Mesenteric fat pad (tissue), 1 donor: Measurements from ENCODE around the gene BAIAP2. TPM values are rescaled to one million over a fixed set of nuclear protein-coding genes. Genes with fewer than 3 reads are reported as not detected.

Experiments used
- DNase-seq: peaks from one replicate; pipeline ENCODE4 v3.0.0-alpha.2; 2020; ENCODE audit warnings: low spot score
- total RNA-seq: library from RNA; stranded (reverse); fragmentation: NEBNext Ultra II Directional; extraction: Animal tissue kit (Norgen Biotek cat#: 25700); gene quantifications from one replicate; pipeline ENCODE4 v1.2.1, GENCODE V29; 2021
- donor health status: DM: yes; HTN: yes; CAD: no.

The BAIAP2 gene
- total RNA-seq, 1 donor from 2014 or later: 24.6 TPM

- no peak for DNase-seq
Measured at GRCh38 chr17:81121841-81122733, 87.1 kb downstream of the BAIAP2 start.

- DNase-seq: no peak
Measured at GRCh38 chr17:81123052-81124048, 88.4 kb downstream of the BAIAP2 start.

GRCh38 chr17:81124377-81124776 lies 89.4 kb downstream of the BAIAP2 start:
- DNase-seq: no peak

GRCh38 chr17:81125573-81126081 lies 90.7 kb downstream of the BAIAP2 start:
- no peak for DNase-seq

GRCh38 chr17:81126281-81127132 lies 91.6 kb downstream of the BAIAP2 start:
- no peak for DNase-seq

GRCh38 chr17:81127133-81127455 lies 92.1 kb downstream of the BAIAP2 start:
- DNase-seq: no peak

- DNase-seq: no peak
Measured at GRCh38 chr17:81127526-81128177, 92.7 kb downstream of the BAIAP2 start.

GRCh38 chr17:81128338-81128737 lies 93.4 kb downstream of the BAIAP2 start:
- no peak for DNase-seq

- no peak for DNase-seq
Measured at GRCh38 chr17:81128774-81129173, 93.8 kb downstream of the BAIAP2 start.

- DNase-seq: no peak
Measured at GRCh38 chr17:81129289-81129688, 94.3 kb downstream of the BAIAP2 start.

- no peak for DNase-seq
Measured at GRCh38 chr17:81129711-81130367, 94.9 kb downstream of the BAIAP2 start.

GRCh38 chr17:81130385-81131361 lies 95.7 kb downstream of the BAIAP2 start:
- DNase-seq: no peak

- no peak for DNase-seq
Measured at GRCh38 chr17:81131486-81132196, 96.7 kb downstream of the BAIAP2 start.

GRCh38 chr17:81132197-81132540 lies 97.2 kb downstream of the BAIAP2 start:
- DNase-seq: no peak

- DNase-seq: no peak
Measured at GRCh38 chr17:81132770-81133723, 98.1 kb downstream of the BAIAP2 start.

GRCh38 chr17:81134064-81134781 lies 99.3 kb downstream of the BAIAP2 start:
- DNase-seq: no peak
